H1 (cell line): ENCODE data around the gene WDR89.

Experiments used
- EZH2 ChIP-seq: fragments of 200-600 bp; sonication (generic); IDR thresholded peaks from 2 replicates; pipeline ENCODE4 v1.7.1; 2012; ENCODE audit warnings: low read depth, mild to moderate bottlenecking, moderate library complexity, low read length, inconsistent platforms; ENCODE audit not compliant: severe bottlenecking
- PHF8 ChIP-seq: fragments of 200-600 bp; sonication (generic); conservative IDR thresholded peaks from 2 replicates; pipeline ENCODE4 v1.7.1; 2012; ENCODE audit warnings: low read depth, mild to moderate bottlenecking, inconsistent platforms, low read length, moderate library complexity
- POLR2A ChIP-seq, 2 experiments: IDR thresholded peaks; 1 replicate in 1 of 2; 2 replicates in 1 of 2; pipeline ENCODE4 v1.6.1; 2011; ENCODE audit warnings: low read depth in 2 of 2, low read length in 2 of 2, mild to moderate bottlenecking in 2 of 2; ENCODE audit errors: control extremely low read depth in 1 of 2
- POU5F1 ChIP-seq: IDR thresholded peaks from 2 replicates; pipeline ENCODE4 v1.6.1; 2011; ENCODE audit warnings: low read depth, mild to moderate bottlenecking, low read length, moderate library complexity
- TF ChIP-seq, protein P1 (sequence below), 3 experiments: IDR thresholded peaks; 1 replicate in 2 of 3; 2 replicates in 1 of 3; pipeline versions ENCODE4 v1.5.1 to v1.6.1; 2011; ENCODE audit warnings: low read length in 3 of 3, mild to moderate bottlenecking in 3 of 3, inconsistent platforms in 2 of 3, low read depth in 1 of 3, moderate library complexity in 1 of 3; ENCODE audit not compliant: insufficient read depth in 1 of 3; ENCODE audit errors: control extremely low read depth in 1 of 3
- TF ChIP-seq, protein P2 (sequence below): IDR thresholded peaks from 2 replicates; pipeline ENCODE4 v1.6.1; 2012; ENCODE audit warnings: inconsistent platforms
- TF ChIP-seq, protein P3 (sequence below): IDR thresholded peaks from 2 replicates; pipeline ENCODE4 v1.6.1; 2011; ENCODE audit warnings: low read depth, mild to moderate bottlenecking, low read length; ENCODE audit not compliant: insufficient read depth

DNA sequence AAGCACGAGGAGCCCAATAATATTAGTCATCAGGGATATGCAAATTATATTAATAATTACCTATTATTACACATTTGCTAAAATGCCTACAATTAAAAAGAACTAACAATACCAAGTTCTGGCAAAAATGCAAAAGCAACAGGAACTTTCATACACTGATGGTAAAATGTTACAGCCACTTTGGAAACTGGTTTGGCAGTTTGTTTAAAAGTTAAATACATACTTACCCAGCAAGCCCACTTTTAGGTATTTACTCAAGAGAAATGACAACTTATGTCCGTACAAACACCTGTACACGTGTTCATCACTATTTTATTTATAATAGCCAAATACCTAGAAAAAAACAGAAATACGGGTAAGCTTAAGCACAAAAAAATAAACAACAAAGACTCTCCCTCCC lies 17.0 kb downstream of the WDR89 start:
- TF ChIP-seq, protein P1, sequence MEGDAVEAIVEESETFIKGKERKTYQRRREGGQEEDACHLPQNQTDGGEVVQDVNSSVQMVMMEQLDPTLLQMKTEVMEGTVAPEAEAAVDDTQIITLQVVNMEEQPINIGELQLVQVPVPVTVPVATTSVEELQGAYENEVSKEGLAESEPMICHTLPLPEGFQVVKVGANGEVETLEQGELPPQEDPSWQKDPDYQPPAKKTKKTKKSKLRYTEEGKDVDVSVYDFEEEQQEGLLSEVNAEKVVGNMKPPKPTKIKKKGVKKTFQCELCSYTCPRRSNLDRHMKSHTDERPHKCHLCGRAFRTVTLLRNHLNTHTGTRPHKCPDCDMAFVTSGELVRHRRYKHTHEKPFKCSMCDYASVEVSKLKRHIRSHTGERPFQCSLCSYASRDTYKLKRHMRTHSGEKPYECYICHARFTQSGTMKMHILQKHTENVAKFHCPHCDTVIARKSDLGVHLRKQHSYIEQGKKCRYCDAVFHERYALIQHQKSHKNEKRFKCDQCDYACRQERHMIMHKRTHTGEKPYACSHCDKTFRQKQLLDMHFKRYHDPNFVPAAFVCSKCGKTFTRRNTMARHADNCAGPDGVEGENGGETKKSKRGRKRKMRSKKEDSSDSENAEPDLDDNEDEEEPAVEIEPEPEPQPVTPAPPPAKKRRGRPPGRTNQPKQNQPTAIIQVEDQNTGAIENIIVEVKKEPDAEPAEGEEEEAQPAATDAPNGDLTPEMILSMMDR (IDR thresholded peaks at IDR 0.05; ENCODE audit: control extremely low read depth in 1 of 3, insufficient read depth in 1 of 3, low read depth in 1 of 3, low read length in 3 of 3), result no peak
- TF ChIP-seq, protein P2, sequence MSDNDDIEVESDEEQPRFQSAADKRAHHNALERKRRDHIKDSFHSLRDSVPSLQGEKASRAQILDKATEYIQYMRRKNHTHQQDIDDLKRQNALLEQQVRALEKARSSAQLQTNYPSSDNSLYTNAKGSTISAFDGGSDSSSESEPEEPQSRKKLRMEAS, result no peak
- TF ChIP-seq, protein P3, sequence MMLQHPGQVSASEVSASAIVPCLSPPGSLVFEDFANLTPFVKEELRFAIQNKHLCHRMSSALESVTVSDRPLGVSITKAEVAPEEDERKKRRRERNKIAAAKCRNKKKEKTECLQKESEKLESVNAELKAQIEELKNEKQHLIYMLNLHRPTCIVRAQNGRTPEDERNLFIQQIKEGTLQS, result no peak
- TF ChIP-seq POLR2A (IDR thresholded peaks at IDR 0.05; ENCODE audit: control extremely low read depth in 1 of 2, low read depth in 2 of 2, low read length in 2 of 2) (no peak), PHF8 (no peak), EZH2 (no peak), POU5F1 (no peak)
